ENCODE measurements around the gene SMYD3. TPM values are rescaled to one million over a fixed set of nuclear protein-coding genes. Genes with fewer than 3 reads are reported as not detected.

Gene SMYD3
- total RNA-seq, 1 donor from 2014 or later: 35.4 TPM

GRCh38 chr1:245874942-245875580 lies 632.0 kb downstream of the SMYD3 start:
- H3K9me3 Mint-ChIP-seq (ENCODE audit: unreplicated experiment): no peaks in the 10 kb centered on the region
- no peaks in the 10 kb centered on the region for H3K4me1 Mint-ChIP-seq (ENCODE audit: unreplicated experiment)
- no peaks in the 10 kb centered on the region for H3K36me3 Mint-ChIP-seq (ENCODE audit: low read depth, unreplicated experiment)
- no peak for DNase-seq (ENCODE audit: low spot score)
- H3K27me3 Mint-ChIP-seq (ENCODE audit: unreplicated experiment): peaks cover 2% of the 10 kb centered on the region
- H3K27ac Mint-ChIP-seq (ENCODE audit: unreplicated experiment): no peak overlapping the region
- H3K4me3 Mint-ChIP-seq (ENCODE audit: unreplicated experiment): no peak overlapping the region
- no peak for TF ChIP-seq CTCF (IDR thresholded peaks at IDR 0.05; ENCODE audit: unreplicated experiment)

GRCh38 chr1:245873883-245874671 lies 633.0 kb downstream of the SMYD3 start:
- no peak for TF ChIP-seq CTCF (IDR thresholded peaks at IDR 0.05; ENCODE audit: unreplicated experiment)
- no peaks in the 10 kb centered on the region for H3K36me3 Mint-ChIP-seq (ENCODE audit: low read depth, unreplicated experiment)
- H3K4me3 Mint-ChIP-seq (ENCODE audit: unreplicated experiment): no peak overlapping the region
- no peak for DNase-seq (ENCODE audit: low spot score)
- H3K27ac Mint-ChIP-seq (ENCODE audit: unreplicated experiment): no peak overlapping the region
- peaks cover 4% of the 10 kb centered on the region for H3K27me3 Mint-ChIP-seq (ENCODE audit: unreplicated experiment)
- no peaks in the 10 kb centered on the region for H3K4me1 Mint-ChIP-seq (ENCODE audit: unreplicated experiment)
- no peaks in the 10 kb centered on the region for H3K9me3 Mint-ChIP-seq (ENCODE audit: unreplicated experiment)

- Mint-ChIP-seq H3K4me3 (ENCODE audit: unreplicated experiment) (no peak overlapping the region), H3K4me1 (ENCODE audit: unreplicated experiment) (no peaks in the 10 kb centered on the region), H3K27ac (ENCODE audit: unreplicated experiment) (no peak overlapping the region), H3K9me3 (ENCODE audit: unreplicated experiment) (no peaks in the 10 kb centered on the region), H3K27me3 (ENCODE audit: unreplicated experiment) (peaks cover 4% of the 10 kb centered on the region), H3K36me3 (ENCODE audit: low read depth, unreplicated experiment) (no peaks in the 10 kb centered on the region)
- no peak for DNase-seq (ENCODE audit: low spot score)
- TF ChIP-seq CTCF (IDR thresholded peaks at IDR 0.05; ENCODE audit: unreplicated experiment): no peak
These were observed 634.0 kb downstream of the SMYD3 start for GRCh38 chr1:245873068-245873467.

- no peaks in the 10 kb centered on the region for H3K9me3 Mint-ChIP-seq (ENCODE audit: unreplicated experiment)
- peaks cover 4% of the 10 kb centered on the region for H3K27me3 Mint-ChIP-seq (ENCODE audit: unreplicated experiment)
- no peaks in the 10 kb centered on the region for H3K4me1 Mint-ChIP-seq (ENCODE audit: unreplicated experiment)
- TF ChIP-seq CTCF (IDR thresholded peaks at IDR 0.05; ENCODE audit: unreplicated experiment): no peak
- no peak for DNase-seq (ENCODE audit: low spot score)
- H3K4me3 Mint-ChIP-seq (ENCODE audit: unreplicated experiment): no peak overlapping the region
- no peaks in the 10 kb centered on the region for H3K36me3 Mint-ChIP-seq (ENCODE audit: low read depth, unreplicated experiment)
- no peak overlapping the region for H3K27ac Mint-ChIP-seq (ENCODE audit: unreplicated experiment)
These were observed 634.6 kb downstream of the SMYD3 start for GRCh38 chr1:245872475-245872874.

- H3K36me3 Mint-ChIP-seq (ENCODE audit: low read depth, unreplicated experiment): no peaks in the 10 kb centered on the region
- H3K27ac Mint-ChIP-seq (ENCODE audit: unreplicated experiment): no peak overlapping the region
- peaks cover 4% of the 10 kb centered on the region for H3K27me3 Mint-ChIP-seq (ENCODE audit: unreplicated experiment)
- no peak for DNase-seq (ENCODE audit: low spot score)
- TF ChIP-seq CTCF (IDR thresholded peaks at IDR 0.05; ENCODE audit: unreplicated experiment): no peak
- H3K4me3 Mint-ChIP-seq (ENCODE audit: unreplicated experiment): no peak overlapping the region
- no peaks in the 10 kb centered on the region for H3K9me3 Mint-ChIP-seq (ENCODE audit: unreplicated experiment)
- no peaks in the 10 kb centered on the region for H3K4me1 Mint-ChIP-seq (ENCODE audit: unreplicated experiment)
These were observed 635.2 kb downstream of the SMYD3 start for GRCh38 chr1:245871915-245872314.

Data from endothelial cell (in vitro differentiated cells).